ENCODE measurements around the gene SORCS1. TPM values are rescaled to one million over a fixed set of nuclear protein-coding genes. Genes with fewer than 3 reads are reported as not detected.

The SORCS1 gene
- total RNA-seq, 1 experiment from 2014 or later = 1.7 TPM

GRCh38 chr10:107168738-107169137, 4.2 kb upstream of the SORCS1 start:
- no peaks in the 10 kb centered on the region for H3K36me3 Mint-ChIP-seq (ENCODE audit: insufficient read depth in 1 of 3, low read depth in 3 of 3)
- Histone ChIP-seq H2AK5ac (ENCODE audit: insufficient read length, low read length) (no peak overlapping the region), H3K14ac (ENCODE audit: insufficient read depth, low read length) (no peak overlapping the region), H3K79me2 (ENCODE audit: insufficient read depth, low read length) (no peaks in the 10 kb centered on the region), H2BK20ac (ENCODE audit: low read depth, low read length, poor library complexity, severe bottlenecking) (no peak overlapping the region), H3K18ac (ENCODE audit: insufficient read length, low read depth, low read length) (no peak overlapping the region), H3K9ac (ENCODE audit: extremely low read depth, insufficient read length, low read length) (no peak overlapping the region), H3K56ac (ENCODE audit: insufficient read length, low read depth, low read length) (no peak overlapping the region), H2BK15ac (ENCODE audit: low read depth, low read length) (no peak overlapping the region), H3K27ac (ENCODE audit: insufficient read length, low read depth, low read length) (no peak overlapping the region), H2BK120ac (ENCODE audit: low read depth, low read length, poor library complexity, severe bottlenecking) (no peak overlapping the region), H3K79me1 (ENCODE audit: insufficient read depth, low read depth, low read length, poor library complexity, severe bottlenecking) (no peaks in the 10 kb centered on the region), H3K9me3 (ENCODE audit: control insufficient read depth, low read depth, low read length) (no peaks in the 10 kb centered on the region), H3K4me2 (ENCODE audit: insufficient read depth, insufficient read length, low read length) (no peak overlapping the region), H3K23ac (ENCODE audit: insufficient read length, low read depth, low read length) (no peak overlapping the region), H3K27me3 (ENCODE audit: insufficient read depth, low read length) (peaks cover 3% of the 10 kb centered on the region; the same call in 1 of the 2 replicates), H4K5ac (ENCODE audit: insufficient read length, low read depth, low read length) (no peak overlapping the region), H4K20me1 (ENCODE audit: control insufficient read depth, insufficient read depth, insufficient read length) (no peaks in the 10 kb centered on the region), H2BK5ac (ENCODE audit: insufficient read length, low read length) (no peak overlapping the region), H4K91ac (ENCODE audit: insufficient read length, low read depth, low read length) (no peak overlapping the region), H2BK12ac (ENCODE audit: insufficient read length, low read depth, low read length) (no peak overlapping the region), H3T11ph (ENCODE audit: low read length) (no peak overlapping the region), H3K23me2 (ENCODE audit: insufficient read length, low read depth, low read length, poor library complexity, severe bottlenecking) (peaks cover 7% of the 10 kb centered on the region), H3K4ac (ENCODE audit: low read depth, low read length) (no peak overlapping the region), H2AFZ (ENCODE audit: low read length) (no peak overlapping the region), H3K4me1 (ENCODE audit: insufficient read depth, low read length) (no peaks in the 10 kb centered on the region), H4K8ac (replicated peaks; ENCODE audit: insufficient read length, low read depth, low read length) (no peak overlapping the region)
- H3K4me3 Mint-ChIP-seq = no peak overlapping the region
- H3K27me3 Mint-ChIP-seq (ENCODE audit: low read depth) = peaks cover 33% of the 10 kb centered on the region
- peaks cover 0 to 2% of the 10 kb centered on the region in 2 experiments; a peak in 2 of 5 replicates for H3K9me3 Mint-ChIP-seq
- DNase-seq = no peak
- WGBS (ENCODE audit: extremely low coverage, insufficient read length, low lambda C conversion rate) = no CpG with 5 or more reads among the region's 1 CpG
- no peak for TF ChIP-seq CTCF (conservative IDR thresholded peaks at IDR 0.05)
- H3K4me1 Mint-ChIP-seq = peaks cover 7% of the 10 kb centered on the region in 2 experiments
- H3K27ac Mint-ChIP-seq = no peak overlapping the region

Data from H9 (cell line).